Fibroblast of skin of right quadriceps (primary cell): ENCODE measurements around the gene FBXW8.

Experiments used
- DNase-seq: peaks from one replicate; pipeline ENCODE4 v3.0.0-alpha.2; 2013

The FBXW8 gene, protein sequence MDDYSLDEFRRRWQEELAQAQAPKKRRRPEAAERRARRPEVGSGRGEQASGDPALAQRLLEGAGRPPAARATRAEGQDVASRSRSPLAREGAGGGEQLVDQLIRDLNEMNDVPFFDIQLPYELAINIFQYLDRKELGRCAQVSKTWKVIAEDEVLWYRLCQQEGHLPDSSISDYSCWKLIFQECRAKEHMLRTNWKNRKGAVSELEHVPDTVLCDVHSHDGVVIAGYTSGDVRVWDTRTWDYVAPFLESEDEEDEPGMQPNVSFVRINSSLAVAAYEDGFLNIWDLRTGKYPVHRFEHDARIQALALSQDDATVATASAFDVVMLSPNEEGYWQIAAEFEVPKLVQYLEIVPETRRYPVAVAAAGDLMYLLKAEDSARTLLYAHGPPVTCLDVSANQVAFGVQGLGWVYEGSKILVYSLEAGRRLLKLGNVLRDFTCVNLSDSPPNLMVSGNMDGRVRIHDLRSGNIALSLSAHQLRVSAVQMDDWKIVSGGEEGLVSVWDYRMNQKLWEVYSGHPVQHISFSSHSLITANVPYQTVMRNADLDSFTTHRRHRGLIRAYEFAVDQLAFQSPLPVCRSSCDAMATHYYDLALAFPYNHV

DNA sequence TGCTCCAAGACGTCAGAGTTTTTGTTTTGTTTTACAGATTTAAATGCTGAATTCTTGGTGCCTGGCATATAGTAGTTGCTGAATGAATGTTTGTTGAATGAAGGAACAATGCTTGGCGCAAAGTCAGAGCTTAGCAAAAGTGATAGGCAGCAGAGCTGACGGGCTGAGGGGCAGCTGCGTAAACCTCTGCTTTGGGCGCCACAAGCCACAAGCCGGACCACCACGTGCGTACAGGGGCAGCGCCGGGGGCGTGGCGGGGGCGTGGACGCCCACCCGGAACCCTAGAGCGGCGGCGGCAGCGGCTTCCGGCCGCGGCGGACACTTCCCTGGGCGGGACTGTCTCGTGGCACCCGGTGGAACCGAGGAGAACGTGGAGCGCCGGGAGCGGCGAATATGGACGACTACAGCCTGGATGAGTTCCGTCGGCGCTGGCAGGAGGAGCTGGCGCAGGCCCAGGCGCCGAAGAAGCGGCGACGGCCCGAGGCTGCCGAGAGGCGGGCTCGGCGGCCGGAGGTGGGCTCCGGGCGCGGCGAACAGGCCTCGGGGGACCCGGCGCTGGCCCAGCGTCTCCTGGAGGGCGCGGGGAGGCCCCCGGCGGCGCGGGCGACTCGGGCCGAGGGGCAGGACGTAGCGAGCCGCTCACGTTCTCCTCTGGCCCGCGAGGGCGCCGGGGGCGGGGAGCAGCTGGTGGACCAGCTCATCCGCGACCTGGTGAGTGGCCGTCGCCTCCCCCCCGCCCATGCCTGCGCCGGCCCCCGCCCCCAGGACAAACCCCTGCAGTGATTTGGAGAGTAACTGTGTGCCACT lies at the start of gene FBXW8:
FBXW8 (plus strand) TSS at position 306 of the 807 bp plus-strand sequence; CDS start at position 394, 88 bp downstream.
- peak; percentile 77 for DNase-seq

DNA sequence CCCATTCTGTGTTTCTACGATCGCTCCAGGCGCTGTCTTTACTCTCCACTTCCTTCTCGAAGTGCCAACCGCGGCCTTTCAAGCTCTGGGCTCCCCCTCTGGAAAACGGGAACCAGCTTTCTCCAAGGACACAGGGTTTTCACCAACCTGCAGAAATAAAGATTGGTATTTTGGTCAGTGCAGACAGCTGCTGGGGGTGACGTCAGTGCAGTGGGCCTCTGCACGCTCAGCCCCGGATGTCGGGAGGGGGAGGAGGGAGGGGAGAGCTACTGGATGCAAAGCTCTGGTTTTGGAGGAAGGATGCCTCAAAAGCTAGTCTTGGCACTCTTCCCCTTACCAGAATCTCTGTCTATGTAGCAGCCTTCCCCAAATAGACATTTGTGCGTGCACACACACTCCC lies 49.4 kb upstream of the FBXW8 start:
- peak; percentile 80 for DNase-seq

DNA sequence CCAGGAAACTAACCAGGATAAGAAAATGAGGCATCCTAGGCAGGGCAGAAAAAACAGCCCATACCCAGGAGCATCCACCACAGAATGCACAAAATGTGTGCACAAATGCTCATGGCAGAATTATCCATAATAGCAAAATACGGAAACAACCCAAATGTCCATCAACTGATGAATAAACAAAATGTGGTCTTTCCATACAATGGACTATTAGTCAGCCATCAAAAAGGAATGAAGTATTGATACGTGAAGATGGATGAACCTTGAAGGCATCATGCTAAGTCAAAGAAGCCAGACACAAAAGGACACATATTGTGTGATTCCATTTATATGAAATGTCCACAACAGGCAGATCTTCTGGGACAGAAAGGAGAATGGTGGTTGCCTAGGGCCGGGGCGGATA lies 48.6 kb upstream of the FBXW8 start:
- DNase-seq, result no peak

DNA sequence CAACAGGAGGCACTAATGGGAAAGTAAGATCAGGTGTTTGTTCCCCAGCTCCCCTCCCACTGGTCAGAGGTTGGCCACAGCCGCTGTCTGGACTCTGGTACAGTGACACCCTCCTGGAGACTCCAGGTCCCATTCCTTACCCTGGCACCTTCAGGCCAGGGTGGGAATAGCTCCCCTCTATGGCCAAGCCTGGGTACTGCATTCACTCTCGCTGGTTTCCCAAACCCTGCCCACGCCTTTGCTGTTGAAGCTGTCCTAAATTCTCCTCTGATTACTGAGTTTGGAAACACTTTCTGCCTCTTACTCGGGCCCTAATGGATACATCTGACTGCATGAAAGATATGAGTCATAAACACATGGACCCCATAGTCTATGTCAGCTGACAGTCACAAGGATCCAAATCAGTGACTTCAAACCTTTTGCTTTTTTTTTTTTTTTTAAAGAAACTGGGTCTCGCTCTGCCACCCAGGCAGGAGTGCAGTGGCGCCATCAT lies 47.4 kb upstream of the FBXW8 start:
- peak; percentile 48 for DNase-seq

DNA sequence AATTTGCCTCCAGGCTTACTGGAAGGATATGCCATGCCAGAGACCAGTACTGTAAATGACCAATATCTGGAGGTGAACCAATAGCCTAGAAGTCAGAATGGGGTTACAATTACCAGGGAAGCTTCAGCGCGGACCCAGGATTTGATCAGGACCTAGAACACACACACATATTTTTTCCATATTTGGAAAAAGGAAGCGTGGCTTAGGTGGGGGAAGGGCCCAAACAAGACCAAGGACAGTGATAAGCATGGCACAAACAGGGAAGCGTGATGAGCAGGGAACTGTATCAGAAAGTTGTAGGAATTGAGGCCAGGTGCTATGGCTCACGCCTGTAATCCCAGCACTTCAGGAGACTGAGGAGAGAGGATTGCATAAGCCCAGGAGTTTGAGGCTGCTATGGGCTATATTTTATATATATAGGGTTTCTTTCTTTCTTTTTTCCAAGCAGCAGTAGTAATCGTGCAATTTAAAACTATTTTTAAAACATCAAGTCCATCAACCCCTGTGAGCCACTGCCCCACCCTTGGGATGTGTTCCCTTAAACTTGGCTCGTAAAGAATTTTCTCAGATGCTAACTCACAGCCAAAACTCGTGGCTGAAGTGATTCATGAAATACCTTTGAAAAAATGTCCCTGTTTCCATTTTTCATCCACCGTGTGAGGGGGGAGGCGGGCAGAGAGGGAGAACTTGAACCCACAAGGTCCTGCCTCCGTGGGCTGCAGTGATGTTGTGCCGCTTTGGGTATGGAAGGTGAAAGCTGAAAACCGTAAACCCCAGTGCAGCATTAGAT lies 46.2 kb upstream of the FBXW8 start:
- peak; percentile 88 for DNase-seq

DNA sequence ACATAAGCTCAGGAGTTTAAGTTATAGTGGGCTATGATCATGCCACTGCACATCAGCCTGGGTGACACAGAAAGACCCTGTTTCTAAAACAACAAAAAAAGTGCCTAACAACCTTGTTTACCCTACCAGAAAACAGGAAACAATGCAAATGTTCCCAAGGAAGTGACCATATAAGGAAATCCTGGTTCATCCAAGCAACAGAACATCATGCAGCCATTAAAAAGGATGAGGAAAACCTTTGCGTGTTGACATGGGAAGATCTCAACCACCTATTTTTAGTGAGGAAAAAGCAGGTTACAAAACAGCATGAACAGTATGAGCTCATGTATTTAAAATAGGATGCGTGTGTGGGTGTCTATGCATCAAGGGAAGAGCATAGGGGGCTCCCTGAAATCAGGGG lies 43.2 kb upstream of the FBXW8 start:
- DNase-seq, result no peak

DNA sequence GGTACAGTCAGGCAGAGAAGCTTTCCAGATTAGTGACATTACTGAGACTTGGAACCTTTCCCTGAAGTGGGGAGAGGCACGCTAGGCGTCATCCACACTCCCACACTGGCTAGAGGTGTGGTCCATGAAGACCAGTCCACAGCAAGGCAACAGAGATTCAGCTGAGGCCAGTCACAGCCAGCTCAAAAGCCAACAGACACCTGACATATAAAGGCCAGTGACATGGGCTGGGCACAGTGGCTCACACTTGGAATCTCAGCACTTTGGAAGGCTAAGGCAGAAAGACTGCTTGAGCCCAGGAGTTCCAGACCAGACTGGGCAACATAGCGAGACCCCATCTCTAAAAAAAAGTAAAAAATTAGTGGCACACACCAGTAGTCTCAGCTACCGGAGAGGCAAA lies 40.4 kb upstream of the FBXW8 start:
- no peak for DNase-seq

DNA sequence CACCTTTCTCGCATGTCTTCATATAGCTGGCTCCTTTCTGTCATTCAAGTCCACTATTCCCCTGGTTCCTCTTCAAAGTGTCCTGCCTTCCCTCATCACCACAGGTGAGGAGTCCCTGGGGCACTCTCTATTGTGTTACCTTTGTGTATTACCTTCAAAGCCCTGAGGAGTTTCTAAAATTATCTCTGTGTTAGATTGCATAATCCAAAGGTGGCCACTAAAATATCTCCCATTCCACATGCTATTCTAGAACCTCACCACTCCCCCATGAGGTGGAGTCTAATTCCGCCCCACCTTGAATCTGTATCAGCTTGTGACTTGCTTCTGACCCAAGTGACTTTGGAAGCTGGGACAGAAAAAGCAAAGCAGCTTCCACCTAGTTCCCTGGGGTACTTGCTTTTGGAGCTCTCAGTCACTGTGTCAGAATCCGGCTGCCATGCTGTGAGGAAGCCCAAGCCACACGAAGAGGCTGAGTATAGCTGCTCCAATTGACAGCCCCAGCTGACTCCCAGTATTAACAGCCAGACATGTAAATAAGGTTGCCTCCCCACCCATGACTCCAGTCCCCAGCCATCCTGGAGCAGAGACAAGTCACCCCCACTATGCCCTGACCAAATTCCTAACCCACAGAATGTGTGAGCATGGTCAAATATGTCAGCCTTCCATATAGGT lies 36.3 kb upstream of the FBXW8 start:
- no peak for DNase-seq

DNA sequence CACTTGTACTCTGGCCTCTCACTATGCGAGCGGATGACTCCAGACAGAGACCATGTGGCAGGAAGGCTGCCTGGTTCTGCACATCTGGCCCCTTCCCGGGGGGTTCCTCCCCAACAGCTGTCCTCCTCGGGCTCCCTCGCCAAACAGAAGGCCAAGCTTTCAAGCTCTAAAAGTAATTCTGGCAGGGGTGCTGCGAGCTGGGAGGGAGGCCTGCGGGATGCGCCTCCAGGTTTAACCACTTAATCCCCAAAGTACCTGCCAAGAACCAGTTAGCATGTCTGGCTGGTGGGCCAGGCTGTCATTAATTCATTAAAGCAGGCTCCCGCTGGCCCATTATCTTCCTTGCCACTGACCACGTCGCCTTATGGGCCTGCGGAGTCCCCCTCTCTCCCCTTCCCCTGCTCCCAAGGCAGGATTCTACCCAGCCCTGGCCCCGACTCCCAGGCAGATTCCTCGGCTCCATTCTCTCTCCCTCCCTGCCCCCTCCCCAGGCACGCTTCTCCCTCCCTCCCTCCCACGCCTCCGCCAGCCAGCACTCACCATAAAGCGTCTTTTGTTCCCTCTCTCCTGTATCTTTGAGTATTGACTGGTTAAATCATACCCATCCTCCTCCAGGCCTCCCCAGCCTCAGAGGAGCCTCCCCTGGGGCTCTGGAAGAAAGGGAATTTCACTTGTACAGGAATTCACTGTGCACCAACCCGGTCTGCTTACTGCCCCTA lies 34.4 kb upstream of the FBXW8 start:
- DNase-seq, result no peak

DNA sequence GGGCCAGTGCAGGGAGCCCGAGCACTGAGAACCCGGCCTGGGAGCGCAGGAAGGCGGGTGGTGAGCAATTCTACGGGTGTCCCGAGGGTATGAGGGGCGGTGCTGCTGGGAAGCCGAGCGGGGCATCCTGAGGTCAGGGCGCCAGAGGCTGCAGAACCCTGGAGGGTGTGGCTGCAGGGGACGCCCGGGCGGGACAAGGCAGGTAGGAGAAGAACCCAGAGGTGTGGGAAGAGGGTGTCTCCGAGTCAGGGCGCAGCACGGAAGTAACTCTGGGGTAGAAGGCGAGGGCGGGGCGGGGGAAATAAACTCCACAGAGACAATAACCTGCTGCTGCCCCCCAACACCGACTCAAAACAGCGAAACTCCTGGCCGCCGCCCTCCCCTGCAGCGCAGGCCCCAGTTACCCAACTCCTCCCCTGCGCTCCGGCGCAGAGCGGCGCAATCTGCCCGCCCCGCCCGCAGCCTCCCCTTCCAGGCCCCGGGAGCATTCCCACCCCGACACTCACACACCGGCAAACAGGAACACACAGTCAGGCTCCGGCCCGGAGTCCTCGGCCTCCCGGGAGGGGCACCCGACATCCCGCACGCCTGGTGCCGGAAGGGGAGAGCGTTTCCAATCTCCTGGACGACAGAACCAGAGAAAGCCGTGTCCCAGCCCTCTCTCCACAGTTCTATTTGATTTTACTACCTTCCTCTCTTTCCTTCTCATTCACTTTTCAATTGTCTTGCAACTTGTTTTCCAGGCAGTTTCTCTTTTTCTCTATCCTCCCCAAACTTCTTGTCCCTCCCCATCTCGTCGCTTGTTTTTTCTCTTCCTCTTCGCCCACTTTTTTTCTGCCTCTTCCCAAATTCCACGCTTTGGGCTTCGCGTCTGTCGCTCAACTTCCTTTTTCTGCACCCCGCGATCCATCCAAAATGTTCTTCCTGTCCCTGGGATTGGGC lies 31.9 kb upstream of the FBXW8 start:
- no peak for DNase-seq

DNA sequence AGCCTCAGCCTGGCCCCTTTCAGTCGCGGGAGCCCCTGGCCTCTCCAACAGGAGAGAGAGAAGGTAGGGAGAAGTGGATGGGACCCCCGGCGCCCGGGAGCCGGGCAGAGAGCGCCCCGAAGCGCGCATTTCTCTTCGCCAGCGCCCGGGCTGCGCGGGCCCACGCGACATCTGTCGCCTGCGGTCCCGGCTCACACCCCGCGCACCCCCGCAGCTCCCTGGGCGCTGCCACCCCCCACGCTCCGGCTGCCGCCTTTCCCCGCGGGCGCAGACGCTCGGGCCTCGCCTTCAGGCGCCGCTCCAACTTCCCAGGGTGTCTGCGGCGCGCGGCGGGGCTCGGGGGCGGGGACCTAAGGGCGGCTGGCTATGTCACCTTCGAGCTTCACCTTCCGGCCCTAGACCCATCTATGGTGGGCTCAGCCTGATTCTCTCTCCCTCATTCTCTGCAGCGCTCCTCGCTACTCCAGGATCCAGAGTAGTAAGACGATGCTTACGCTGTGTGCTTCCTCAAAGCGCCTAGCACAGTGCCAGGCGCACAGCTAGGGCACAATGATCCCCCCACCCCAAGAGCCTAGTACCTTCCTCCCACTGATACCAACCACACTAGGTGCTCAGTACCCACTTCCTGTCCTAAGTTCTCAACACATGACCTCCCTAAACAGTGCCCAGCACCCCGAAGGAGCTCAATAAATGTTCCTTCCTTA lies 31.1 kb upstream of the FBXW8 start:
- no peak for DNase-seq

DNA sequence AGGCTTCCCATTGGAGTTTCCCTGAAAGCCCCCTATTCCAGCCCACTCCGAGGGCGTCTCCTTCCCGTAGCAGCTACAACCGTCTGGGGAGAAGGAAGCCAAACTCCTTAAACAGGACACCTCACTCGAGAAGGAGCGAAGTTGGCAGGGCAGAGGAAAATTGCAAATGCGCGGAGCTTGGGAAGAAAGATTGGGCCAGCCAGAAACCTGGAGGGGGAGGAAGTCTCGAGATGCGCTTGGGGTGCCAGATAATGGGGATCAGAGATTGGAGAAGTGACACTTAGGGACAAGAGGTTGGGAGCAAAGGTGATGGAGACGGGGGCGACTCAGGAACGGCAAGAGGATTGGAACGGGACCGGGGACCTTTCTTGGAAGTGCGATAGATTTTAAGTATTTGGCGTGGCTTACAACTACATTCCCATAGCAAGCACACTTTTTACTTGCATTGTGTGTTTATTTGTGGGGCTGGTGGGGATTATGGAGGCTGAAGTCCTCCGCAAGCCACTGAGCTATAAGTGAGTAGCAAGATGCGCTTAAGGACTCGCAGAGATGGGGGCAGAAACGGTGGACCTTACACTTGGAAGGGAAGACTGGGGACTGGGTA lies 30.4 kb upstream of the FBXW8 start:
- no peak for DNase-seq

DNA sequence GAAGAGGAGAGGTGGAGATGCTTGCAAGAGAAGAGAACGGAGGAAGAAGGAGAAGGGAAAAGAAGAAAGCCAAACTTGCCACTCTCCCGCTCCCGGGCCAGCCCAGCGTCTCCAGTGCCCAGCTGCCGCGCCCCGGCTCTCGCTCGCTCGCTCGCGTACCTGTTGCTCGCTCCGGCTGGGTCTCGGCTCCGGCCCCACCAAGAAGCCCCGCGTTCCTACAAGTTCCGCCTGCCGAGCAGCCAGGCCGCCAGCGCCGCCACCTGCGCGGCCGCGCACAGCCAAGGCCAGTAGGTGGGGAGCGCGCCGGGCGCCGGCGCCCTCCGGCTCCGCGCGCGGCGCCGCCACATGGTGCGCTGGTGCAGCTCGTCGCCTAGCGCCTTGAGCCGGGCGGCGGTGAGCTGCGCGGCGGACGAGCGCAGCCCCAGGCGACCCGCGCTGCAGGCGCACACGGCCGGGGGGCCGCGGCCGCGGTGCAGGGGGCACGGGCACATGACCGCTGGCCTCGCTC lies 29.9 kb upstream of the FBXW8 start:
- peak; percentile 37 for DNase-seq

DNA sequence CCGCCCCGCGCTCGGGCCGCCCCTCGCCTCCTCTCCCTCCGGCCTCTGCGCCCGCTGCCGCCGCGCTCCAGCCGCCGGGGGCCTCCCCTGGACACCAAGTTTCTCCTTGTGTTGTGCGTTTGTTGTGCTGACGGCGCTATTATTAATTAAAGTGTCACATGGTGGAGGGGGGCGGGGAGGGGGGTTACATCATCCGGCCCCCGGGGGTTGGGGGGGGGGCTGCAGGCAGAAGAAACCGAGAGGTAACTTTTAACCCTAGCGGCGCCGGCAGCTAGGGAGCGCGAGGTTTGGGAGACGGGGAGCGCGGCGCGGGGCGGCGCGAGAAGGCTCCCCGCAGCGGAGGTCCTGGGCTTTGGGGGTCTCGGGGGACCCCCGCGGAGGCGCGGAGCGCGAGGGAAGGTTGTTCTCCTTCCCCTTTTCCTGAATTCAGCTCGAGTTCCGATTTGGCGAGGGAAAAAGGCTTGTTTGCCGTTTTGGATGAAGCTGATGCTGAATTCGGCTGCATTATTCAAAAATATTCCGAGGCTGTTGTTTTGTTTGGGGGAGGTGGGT lies 29.3 kb upstream of the FBXW8 start, which contains the start of gene HRK:
HRK (minus strand) TSS at position 117 of the 552 bp plus-strand sequence. CDS start 134 bp downstream, outside the sequence.
- no peak for DNase-seq

DNA sequence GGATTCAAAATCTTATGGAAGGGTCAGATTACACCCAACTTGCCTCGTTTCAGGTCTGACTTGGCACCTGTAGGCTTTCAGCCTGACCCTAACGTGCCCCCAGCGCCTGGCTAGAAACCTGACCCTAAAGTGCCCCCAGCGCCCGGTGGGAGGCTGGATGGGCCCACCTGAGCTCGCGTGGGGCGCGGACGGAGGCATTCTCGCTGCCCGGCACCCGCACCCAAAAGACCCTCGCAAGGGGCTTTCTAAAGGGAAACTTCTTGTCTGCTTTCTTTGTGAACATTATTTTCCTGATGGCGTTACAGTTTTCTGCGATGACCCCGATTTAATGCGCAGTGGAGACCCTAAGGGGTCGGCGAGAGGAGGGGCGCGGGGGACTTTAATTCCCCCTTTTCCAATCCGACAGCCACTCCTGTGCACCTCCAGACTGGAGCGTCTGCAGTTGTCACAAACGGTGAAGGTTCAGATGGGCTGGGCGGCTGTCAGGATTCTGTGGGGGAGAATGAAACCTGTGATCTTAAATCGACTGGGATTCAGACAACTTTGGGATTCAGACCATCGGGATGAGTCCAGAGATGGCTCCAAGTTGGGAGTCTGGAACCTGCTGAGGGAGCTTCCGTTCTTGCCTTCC lies 28.8 kb upstream of the FBXW8 start:
- no peak for DNase-seq

DNA sequence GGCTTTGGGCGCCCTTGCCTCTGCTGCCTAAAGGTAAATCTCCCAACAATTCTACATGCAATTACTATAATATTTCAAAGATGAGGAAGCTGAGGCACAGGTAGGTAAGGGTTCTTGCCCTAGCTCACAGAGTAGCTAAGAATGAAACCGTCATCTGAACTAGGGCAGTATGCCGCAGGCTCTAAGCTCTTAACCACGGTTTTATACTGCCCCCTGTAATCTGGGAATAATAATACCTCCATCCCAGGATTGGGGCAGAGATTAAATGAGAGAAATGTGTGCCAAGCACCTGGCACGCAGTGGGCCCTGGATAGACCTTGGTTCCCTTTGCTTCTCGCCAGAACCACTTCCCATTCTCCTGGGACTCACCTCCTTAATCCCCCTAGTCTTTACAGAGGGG lies 28.0 kb upstream of the FBXW8 start:
- DNase-seq, result peak; percentile 38

DNA sequence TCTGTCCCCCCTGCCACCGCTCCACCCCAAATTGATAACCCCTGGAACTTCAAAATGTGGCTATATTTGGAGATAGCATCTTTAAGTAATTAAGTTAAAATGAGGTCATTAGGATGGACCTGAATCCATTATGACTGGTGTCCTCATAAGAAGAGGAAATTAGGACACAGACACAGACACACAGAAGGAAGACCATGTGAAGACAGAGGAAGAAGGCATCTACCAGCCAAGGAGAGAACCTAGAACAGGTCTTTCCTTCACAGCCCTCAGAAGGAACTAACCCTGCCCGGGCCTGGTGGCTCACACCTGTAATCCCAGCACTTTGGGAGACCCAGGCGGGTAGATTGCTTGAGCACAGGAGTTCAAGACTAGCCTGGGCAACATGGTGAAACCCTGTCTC lies 25.9 kb upstream of the FBXW8 start:
- DNase-seq, result no peak

DNA sequence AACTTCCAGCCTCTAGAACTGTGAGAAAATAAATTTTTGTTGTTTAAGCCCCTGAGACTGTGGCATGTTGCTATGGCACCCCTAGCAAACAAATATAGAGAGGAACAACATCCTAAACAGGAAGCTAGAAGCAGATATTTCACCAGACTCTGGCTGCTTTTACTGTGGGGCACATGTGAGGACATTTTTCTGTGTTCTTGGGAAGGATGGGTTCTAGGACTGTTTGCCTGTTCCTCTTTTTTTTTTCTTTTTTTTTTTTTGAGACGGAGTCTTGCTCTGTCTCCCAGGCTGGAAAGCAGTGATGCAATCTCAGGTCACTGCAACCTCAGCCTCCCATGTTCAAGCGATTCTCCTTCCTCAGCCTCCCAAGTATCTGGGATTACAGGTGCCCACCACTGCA lies 25.3 kb upstream of the FBXW8 start:
- DNase-seq, result no peak
